Fibroblast of lung (primary cell): ENCODE data around the gene COX18.

Experiments
- CTCF ChIP-seq, 2 donors: IDR thresholded peaks in 1 of 2; conservative IDR thresholded peaks in 1 of 2; 1 replicate in 1 of 2; 2 replicates in 1 of 2; pipeline ENCODE4 v1.5.1; 2011 to 2012; ENCODE audit warnings: low read length in 2 of 2, control low read depth in 1 of 2, inconsistent platforms in 1 of 2, low read depth in 1 of 2, mild to moderate bottlenecking in 1 of 2
- EZH2 ChIP-seq: IDR thresholded peaks from 2 replicates; pipeline ENCODE4 v1.5.1; 2012; ENCODE audit warnings: low read length, control low read depth, mild to moderate bottlenecking; ENCODE audit errors: missing control alignments

GRCh38 chr4:73104695-73105094, 35.2 kb upstream of the COX18 start:
- no peak for TF ChIP-seq CTCF (conservative IDR thresholded peaks at IDR 0.05 in 1 of 2, IDR thresholded peaks at IDR 0.05 in 1 of 2; ENCODE audit: low read depth in 1 of 2, low read length in 2 of 2)
- TF ChIP-seq EZH2, result no peak
